DMS53 treated with DMSO at 0.1 percent for 48 hours (cell line): Measurements from ENCODE around the gene CYTL1.
"Not testable (repeated sequence)": the region's sequence is repeated elsewhere in the genome, so short reads cannot be mapped to it uniquely, and the experiment has no call there.

Experiments used
- DNase-seq: peaks from one replicate; lab custom pipeline; 2025; ENCODE audit not compliant: unreplicated experiment; lab: John Stamatoyannopoulos, UW

CYTL1 gene, protein sequence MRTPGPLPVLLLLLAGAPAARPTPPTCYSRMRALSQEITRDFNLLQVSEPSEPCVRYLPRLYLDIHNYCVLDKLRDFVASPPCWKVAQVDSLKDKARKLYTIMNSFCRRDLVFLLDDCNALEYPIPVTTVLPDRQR

DNA sequence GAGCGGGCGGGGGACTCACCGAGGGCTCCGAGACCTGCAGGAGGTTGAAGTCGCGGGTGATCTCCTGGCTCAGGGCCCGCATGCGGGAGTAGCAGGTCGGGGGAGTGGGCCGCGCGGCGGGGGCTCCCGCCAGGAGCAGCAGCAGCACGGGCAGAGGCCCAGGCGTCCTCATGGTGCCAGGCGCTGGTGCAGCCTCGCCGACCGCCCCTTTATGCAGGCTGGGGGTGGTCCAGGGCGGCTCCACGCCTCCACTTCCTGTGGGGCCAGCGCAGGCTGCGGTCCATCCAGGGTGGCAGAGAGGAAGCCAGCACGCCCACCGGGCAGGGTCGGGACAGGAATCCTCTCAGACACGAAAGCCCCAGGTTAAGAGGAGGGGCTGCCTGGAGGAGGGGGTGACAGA is at the start of gene CYTL1:
CYTL1 (minus strand) TSS at position 185 of the 400 bp plus-strand sequence; CDS start at position 172, 13 bp downstream.
- no peak for DNase-seq

DNA sequence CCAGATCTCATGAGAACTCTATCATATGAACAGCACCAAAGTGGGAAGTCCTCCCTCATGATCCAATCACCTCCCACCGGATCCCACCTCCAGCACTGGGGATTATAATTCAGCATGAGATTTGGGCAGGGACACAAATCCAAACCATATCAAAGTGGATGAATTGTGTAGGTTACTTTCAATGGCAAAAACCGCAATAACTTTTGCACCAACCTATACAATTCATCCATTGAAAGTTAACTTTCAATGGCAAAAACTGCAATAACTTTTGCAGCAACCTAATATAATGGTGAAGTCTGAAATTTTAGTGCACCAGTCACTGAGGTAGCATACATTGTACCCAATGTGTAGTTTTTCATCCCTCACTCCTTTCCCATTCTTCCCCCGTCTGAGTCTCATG is 48.6 kb upstream of the CYTL1 start:
- no peak for DNase-seq

DNA sequence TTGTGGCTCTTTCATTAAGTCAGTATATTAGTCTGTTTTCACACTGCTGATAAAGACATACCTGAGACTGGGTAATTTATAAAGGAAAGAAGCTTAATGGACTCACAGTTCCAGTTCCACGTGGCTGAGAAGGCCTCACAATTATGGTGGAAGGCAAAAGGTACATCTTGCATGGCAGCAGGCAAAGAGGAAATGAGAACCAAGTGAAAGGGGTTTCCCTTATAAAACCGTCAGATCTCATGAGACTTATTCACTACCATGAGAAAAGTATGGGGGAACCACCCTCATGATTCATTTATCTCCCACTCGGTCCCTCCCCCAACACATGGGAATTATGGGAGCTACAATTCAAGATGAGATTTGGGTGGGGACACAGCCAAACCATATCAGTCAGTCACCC is 47.7 kb upstream of the CYTL1 start:
- not testable (repeated sequence) for DNase-seq

DNA sequence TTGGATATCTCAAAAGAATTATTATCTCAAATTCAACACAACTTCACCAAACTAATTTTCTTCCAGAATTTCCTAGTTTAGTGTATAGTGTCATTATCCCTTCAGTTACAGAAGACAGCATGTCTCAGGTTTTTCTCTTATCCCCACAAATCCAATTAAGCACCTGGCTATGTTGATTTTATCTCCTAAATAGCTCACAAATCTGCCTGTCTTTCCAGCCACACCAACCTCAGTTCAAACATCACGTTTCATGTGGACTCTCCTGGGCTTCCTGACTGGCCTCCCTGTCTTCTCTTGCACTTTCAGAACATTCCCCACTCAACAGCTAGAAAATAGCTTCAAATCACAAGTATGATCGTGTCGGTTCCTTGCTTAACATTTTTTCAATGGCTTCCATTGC is 46.8 kb upstream of the CYTL1 start:
- DNase-seq = no peak

DNA sequence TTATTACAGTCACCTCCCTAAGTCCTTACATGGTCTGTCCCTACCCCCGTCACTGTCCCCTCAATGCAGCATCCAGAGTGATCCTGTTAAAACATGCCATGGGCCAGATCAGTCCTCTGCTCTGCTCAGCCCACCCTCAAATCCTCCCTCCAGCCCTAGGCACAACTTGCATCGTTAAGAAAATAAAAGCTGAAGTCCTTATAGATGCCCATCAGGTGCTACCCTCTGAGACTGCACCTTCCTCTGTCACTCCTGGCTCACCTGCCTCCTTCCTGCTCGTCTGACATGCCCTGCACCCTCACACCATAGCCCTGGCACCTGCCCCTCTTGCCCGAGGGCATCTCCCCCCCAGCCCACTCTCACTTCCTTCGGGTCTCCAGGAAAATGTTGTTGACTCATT is 36.2 kb upstream of the CYTL1 start:
- no peak for DNase-seq

DNA sequence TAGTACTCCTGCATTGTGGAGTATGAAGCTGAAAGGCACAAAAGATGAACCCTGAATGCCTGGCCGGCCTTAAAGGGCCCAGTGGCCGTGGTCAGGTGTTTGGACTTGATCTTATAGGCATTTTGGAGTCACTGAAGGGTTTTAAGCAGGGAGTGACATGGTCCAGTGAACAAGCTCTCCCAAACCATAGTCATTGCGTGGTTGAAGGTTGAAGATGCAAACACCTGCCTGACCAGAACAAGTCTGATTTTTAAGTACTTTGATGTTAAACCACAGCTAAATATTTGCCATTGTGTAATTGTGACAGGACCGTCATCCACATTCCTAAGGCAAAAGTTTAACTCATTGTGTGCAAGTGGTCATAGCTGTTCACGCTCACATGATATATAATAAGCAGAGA is 35.3 kb upstream of the CYTL1 start:
- no peak for DNase-seq

DNA sequence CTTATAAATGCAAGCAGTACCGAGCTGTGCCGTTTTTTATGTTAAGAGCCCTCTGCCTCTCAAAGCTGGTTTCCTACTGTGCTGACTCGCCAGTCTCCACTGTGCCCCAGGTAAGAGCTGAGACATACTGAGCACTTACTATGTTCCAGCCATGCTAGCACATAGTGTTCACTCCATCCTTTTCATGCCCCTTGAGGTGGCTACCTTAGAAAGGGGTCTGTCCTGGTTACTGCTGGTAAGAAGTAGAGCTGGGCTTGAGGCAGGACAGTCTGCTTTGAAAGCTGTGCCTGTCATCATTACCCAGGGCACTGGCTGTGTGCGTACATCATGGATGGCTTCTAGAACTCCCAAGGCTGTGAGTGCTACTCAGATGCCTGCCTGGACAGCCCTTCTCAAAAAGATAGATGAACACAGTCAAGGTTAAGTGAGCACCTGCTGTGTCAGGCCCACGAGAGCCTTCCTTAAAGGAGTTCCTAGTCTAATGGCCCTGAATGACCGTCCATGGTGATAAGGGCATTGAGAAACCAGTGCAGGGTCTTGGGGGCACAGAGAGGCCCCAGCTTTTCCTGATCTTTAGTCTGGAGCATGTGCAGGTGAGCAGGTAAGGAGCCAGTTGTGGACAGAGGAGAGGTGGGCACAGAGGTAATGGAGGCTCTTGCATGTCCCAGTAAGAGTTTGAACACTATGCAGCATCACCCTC is 33.6 kb upstream of the CYTL1 start:
- DNase-seq = no peak

DNA sequence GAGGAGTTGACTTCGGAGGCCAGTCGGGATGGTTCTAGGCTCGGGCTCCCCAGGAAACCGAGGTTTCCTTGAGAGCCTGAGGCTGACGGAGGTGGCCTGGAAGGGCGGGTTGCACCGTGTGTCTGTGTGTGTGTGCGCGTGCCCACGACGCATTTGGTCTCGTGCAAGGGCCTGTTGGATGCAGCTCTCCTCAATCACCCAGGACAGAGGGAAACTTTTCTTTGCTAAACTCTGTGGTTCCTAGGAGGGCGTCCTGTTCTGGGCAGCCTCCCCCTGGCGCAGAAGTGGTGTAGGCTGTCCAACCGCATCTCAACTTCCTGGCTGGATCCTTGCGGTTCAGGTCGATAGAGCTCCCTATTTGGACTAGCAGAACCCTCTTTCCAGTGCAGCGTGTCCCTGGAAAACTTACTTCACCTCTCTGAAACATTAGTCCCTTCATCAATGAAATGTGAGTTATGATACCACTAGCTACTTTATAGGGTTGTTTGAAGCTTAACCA is 33.0 kb upstream of the CYTL1 start:
- DNase-seq = no peak

DNA sequence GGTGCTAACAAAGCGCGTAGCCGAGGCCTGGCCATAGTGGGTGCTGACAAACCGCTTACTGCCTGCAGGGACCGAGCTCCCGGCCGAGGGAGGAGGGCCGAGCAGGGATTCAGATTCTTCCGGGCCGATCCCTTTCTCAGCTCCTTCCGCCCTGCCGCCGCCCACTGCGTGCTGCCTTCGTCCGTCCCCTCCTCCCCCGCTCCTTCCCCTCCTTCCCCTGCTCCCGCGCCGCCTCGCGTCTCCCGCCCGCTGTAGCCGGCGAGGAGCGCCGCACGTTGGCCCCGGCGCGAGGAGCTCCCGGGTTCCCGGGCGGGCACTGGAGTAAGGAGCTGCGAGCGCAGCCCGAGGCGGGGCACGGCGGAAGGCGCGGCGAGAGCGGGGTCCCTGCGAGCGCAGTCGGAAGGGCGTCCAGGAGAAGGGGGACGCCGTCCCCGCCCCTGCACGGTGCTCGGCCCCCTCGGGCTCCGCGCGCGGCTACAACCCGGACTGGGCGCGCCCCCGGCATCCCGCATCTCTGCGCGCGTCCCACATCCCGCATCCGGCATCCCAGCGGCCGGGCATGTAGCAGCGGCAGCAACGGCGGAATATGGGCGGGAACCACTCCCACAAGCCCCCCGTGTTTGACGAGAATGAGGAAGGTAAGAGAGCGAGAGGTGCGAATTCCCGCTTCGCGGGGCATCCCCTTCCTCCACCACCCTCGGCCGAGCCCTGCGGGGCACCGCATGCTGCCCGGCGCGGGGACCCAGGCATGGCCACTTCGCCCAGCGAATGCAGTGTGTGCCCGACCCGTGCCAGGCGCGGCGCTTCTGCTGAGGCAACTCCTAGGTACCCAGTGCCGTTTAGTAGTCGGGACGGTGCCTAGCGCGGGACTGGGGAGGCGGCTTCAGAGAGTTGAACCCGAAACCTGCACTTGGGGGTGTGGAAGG is 32.3 kb upstream of the CYTL1 start, which contains the start of gene STK32B:
STK32B (plus strand) TSS at position 203 of the 926 bp plus-strand sequence.
- peak; percentile 75 for DNase-seq

DNA sequence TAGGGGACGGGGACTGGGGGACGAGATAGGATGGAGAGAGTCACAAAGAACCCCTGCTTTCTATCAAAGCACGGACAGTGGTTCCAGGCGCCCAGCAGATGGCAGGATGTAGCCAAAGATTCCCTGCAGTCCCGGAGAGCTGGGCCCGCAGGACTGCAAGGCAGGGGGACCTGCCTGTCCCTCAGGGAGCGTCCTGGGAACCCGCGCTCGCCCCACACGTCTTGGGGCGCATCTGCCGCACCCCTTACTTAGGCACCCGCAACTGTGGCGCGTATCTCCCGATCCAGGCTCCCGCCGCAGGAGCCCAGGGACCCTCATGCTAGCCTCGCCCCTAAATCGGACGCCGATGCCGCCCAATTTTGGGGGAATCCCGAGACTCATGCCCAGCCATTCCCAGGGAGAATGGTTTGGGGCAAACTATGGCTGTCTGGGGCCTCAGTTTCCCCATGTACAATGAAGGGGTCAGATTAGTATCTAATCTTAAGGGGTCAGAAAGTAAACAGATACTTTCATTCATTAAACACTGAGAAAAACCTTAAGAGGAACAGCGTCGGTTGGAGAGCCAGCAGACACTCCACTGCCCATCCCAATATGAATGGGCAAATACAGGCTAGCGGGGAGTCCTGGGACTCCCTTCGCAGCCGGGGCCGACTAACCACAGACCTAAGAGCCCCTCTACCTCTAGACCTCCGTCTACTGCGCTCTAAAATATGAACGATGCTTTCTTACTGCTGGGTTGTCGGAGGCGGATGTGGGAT is 31.4 kb upstream of the CYTL1 start:
- DNase-seq = peak; percentile 85

DNA sequence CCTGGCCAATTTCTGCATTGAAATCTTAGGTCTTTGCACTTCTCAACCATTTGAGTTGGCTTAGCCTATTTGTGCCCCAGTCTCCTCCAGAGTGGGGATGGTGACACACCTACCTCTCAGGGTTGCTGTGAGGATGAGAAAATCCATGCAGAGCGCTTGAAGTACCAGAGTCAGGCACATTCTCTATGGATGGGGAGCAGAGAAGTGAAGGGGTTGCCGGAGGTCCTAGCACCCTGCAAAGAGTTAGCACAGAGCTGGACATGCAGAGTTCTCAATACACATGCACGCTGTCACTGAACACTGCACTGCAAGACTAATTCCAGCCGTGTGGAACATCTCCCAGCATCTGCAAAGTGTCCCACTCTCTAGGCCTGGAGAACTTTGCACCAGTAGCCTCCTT is 29.5 kb upstream of the CYTL1 start:
- no peak for DNase-seq

DNA sequence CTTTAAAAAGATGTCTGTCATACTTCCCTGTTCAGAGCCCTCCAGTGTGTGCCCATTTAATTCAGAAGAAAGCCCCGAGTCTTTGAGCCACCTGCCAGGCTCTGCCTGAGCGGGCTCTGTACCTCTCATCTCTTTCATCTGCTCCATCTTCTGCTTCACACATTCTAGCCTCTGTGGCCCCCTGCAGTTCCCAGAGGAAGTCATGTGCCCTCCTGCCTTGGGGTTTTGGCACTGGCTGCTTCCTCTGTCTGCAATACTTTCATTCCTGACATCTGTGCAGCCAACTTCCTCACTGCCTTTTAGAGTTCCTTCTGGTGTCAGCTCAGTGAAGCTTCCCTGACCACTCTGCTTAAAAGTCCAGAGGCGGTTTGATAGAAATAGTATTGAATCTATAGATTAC is 25.8 kb upstream of the CYTL1 start:
- no peak for DNase-seq

DNA sequence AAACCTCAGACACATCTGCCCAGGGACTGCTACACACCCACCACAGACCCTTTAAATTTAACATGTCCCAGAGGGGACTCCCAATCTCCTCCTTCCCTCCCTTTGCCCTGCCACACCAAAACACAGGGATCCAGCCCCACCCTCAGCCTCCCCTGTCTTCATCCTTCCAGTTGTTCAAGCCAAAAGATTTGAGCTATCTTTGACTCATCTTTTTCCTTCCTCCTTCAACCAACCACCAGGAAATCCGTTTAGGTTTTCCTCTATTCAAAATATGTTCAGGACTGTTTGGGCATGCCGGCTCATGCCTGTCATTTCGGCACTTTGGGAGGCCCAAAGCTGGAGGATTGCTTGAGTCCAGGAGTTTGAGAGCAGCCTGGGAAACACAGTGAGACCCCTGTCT is 25.1 kb upstream of the CYTL1 start:
- no peak for DNase-seq

DNA sequence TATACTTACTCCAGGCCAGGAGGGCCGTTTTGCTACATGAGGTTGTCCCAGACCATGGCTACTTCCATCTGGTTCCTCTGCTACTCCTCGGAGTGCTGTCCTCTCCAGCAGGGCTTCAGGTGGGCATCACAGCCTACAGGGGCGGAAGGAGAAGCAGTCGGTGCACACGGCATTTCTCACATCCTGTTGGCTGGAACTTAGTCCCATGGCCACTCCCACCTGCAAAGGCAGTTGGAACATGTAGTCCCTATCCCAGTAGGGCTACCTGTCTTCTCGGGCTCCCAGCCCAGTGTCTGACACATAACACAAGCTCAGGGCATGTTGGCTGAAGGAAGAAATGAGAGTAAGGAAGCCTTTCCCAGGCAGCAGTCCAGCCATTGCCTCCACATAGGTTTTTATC is 24.3 kb upstream of the CYTL1 start:
- DNase-seq = no peak

DNA sequence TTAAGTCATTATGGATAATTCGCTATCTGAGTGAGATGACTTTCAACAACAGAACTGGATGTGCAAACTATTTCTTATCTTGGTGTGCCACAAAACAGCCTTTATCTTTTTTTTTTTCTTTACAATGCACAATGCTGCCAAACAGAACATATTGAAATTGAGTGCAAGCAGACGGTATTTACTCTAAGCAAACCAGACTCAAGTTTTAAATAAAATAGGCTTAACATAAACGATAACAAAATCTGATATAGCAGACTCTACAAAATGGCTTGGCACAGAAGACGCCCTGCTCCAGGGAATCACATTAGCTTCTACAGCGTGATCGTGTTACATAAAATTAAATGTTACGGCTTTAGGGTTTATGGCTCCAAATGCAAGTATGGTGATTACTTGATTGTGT is 22.4 kb upstream of the CYTL1 start:
- no peak for DNase-seq

DNA sequence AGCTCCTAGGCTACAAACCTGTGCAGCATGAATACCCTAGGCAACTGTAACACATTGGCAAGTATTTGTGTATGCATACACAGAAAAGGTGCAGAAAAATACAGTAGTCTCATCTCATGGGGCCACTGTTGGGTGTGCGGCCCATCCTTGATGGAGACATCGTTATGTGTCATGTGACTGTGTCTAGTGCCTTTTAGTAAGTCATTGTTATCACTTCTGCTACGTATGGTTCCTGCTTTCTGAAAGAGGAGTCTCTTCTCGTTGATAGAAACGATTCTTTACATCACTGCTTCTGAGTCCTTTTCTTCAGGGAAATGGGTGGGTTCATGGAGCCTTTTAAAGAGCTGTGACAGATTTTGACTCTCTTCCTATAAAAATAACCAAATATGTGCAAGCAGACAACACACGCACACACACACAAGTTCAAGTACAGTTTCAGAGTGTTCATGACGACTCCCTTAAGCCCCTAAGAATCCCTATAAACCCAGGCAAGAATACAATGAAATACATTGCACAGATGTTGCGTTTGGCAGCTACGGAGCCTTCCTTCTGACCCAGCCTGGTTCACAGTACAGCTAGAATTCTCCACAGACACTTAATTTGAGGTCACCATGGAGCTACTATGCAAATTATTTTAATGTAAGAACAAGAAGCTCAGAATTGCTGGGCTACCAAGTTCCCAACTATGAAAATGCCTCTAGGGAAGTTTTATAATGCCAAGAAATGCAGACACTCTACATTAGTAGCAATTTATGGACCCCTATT is 21.8 kb upstream of the CYTL1 start:
- DNase-seq = no peak

DNA sequence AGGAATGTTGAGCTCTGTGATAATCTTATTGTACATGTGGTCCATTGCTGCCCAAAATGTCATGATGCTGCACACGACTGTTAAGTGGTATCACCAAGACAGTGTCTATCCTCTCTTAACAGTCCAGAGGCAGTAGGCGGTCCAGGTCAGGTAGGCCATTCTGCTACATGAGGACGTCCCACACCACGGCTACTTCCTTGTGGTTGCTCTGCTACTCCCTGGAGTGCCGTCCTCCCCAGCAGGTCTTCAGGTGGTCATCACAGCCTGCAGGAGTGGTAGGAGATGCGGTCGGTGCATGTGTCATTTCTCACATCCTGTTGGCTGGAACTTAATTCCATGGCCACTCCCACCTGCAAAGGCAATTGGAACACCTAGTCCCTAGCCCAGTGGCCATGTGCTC is 20.5 kb upstream of the CYTL1 start:
- no peak for DNase-seq

DNA sequence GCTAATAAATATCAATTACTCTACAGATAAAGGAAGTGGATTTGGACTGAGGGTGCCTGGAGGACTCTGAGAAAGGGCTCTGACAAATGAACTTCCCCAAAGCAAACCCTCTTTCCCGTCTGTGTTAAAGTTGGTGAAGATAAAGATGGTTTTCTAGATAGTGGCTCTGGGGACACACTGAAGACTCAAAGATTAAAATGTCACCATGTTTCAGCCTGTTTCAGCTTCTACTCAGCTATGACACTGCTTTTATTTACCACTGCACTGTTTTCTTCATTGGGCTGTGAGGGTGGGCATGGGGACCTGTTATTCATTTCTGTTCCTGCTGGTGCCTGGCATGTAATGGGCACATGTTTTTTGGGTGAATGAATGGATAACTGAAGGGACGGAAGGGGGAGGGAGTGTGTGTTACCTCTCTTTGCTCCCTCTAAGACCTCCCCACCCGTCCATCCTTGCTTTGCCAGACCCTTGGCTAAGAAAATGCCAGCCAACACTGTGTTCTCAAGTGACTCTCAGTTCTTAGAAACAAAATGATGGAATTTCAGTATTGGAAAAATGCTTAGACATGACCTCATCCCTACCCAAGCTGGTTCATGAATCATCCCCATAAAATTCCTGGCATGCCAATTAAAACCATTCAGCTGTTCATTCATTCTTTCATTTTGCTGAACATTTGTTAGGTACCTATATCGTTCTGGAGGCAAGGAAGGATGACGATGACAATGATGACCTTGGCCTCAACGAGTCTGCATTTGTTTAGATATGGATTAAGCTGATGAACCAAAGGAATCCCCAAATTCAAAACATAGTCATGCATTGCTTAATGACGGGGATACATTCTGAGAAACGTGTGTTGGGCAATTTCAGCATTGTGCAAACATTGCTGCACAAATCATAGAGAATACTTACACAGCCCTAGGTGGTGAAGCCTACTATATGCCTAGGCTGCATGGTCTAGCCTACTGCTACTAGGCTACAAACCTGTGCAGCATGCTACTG is 18.6 kb upstream of the CYTL1 start:
- DNase-seq = no peak

DNA sequence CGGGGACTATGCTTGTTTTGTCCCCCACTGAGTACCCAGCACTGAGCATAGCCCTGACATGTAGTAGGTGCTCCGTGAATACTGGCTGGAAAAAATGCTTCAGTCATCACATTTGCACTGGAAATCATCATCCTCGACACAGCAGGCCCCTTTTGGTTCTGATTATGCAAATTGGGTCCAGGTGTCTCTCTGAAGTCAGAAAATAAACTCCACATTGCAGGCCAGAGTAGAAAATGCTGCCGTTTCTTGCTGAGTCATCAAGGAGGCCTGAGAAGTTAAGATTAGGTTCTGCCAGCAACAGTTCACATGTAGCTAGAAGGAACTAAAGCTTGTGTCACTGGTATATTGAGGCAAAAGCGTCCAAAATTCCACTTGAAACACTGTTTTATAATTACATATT is 17.0 kb upstream of the CYTL1 start:
- no peak for DNase-seq
